Heart left ventricle (tissue), 16 donors: ENCODE measurements around the gene PSTPIP1. TPM values are rescaled to one million over a fixed set of nuclear protein-coding genes. Genes with fewer than 3 reads are reported as not detected.
A peak's percentile ranks its signal among the peaks of the same experiment; 100 is the strongest.

ENCODE experiments used
- ATAC-seq, 4 donors: fragments of 200-7000 bp; cut with Tn5 transposase; one replicate each; pipeline ENCODE4 v1.9.1; 2020 to 2022; ENCODE audit warnings: moderate library complexity in 4 of 4, mild to moderate bottlenecking in 3 of 4, moderate number of reproducible peaks in 1 of 4
- DNase-seq, 5 donors: peaks; one replicate each; pipeline ENCODE4 v3.0.0-alpha.2; 2020
- H3K27ac ChIP-seq, 12 donors: fragments of 200-600 bp; sonication (generic) in 4 of 12; one replicate each; pipeline versions ENCODE4 v1.5.0 to v1.8.0; 2016 to 2022; ENCODE audit warnings: mild to moderate bottlenecking in 2 of 12
- H3K27me3 ChIP-seq, 9 donors: fragments of 200-600 bp; sonication (generic) in 2 of 9; one replicate each; pipeline versions ENCODE4 v1.5.1 to v1.8.0; 2016 to 2022; ENCODE audit warnings: mild to moderate bottlenecking in 3 of 9
- H3K36me3 ChIP-seq, 9 donors: fragments of 200-600 bp; sonication (generic) in 2 of 9; one replicate each; pipeline versions ENCODE4 v1.5.0 to v1.8.0; 2018 to 2022; ENCODE audit warnings: mild to moderate bottlenecking in 2 of 9
- H3K4me1 ChIP-seq, 12 donors: fragments of 200-600 bp; sonication (generic) in 4 of 12; one replicate each; pipeline versions ENCODE4 v1.5.0 to v1.8.0; 2016 to 2022; ENCODE audit warnings: mild to moderate bottlenecking in 3 of 12
- H3K4me3 ChIP-seq, 12 donors: fragments of 200-600 bp; sonication (generic) in 4 of 12; one replicate each; pipeline versions ENCODE4 v1.5.0 to v1.8.0; 2017 to 2022; ENCODE audit warnings: mild to moderate bottlenecking in 9 of 12, moderate library complexity in 4 of 12
- H3K9me3 ChIP-seq, 12 donors: fragments of 200-600 bp; sonication (generic) in 4 of 12; one replicate each; pipeline versions ENCODE4 v1.5.0 to v1.8.0; 2016 to 2022; ENCODE audit warnings: mild to moderate bottlenecking in 1 of 12
- CTCF ChIP-seq, 12 donors: fragments of 200-600 bp; sonication (generic) in 4 of 12; IDR thresholded peaks; one replicate each; pipeline versions ENCODE4 v1.5.0 to v1.8.0; 2018 to 2022; ENCODE audit warnings: antibody characterized with exemption in 12 of 12, mild to moderate bottlenecking in 5 of 12
- POLR2A ChIP-seq, 2 donors: fragments of 450-650 bp; IDR thresholded peaks; one replicate each; pipeline ENCODE4 v1.6.1; 2017; ENCODE audit warnings: antibody characterized with exemption in 2 of 2, mild to moderate bottlenecking in 2 of 2, moderate library complexity in 2 of 2
- WGBS, 4 donors: extraction: QIAGEN DNeasy Blood & Tissue Kit in 2 of 4; methylation state at CpG; one replicate each; pipeline versions ENCODE4 v1.1.5 to v1.1.7; 2013 to 2018; 5-methylcytosine and 5-hydroxymethylcytosine counted together
- intact Hi-C, 10 donors: fragments of 100-400 bp; cut with DNase I; formaldehyde crosslinking; loops; one replicate each; pipeline versions ENCODE4 v1.11.1 to v1.14.2; 2022
- polyA plus RNA-seq, 2 donors: library from polyadenylated mRNA; stranded (reverse); fragments of 200-250 nt; gene quantifications; one replicate each; pipeline ENCODE4 v1.2.3, GENCODE V29; 2013
- total RNA-seq, 9 donors: library from RNA; depleted of rRNA in 2 of 9; stranded (reverse); fragments of >200 nt in 2 of 9; fragmentation: NEBNext Ultra II Directional in 3 of 9; extraction: Animal tissue kit (Norgen Biotek cat#: 25700) in 3 of 9; gene quantifications; one replicate each; pipeline versions ENCODE4 v1.1.0 to v1.2.4, GENCODE V29; 2016 to 2023
- donor health status: ischemic (EF 13 %, LVEDD 7.1; RV severe dilation, severe dysfunction).
- donor health status: healthy with polysubstance abuse.
- donor health status: DM: no; HTN: yes; CAD: no.
- donor health status: DM: no; HTN: no; CAD: no.
- donor health status: ischemic (EF 25% LVEDD 6.9; RV normal size, moderate dysfunction).
- donor health status: ischemic (EF 25% LVEDD 5.7; RV mildly dilated, moderate dysfunction).
- donor health status: healthy.
- donor health status: DM: yes; HTN: yes; CAD: no.
- donor health status: ischemic (EF 35%, LVEDD 5.7; RV mildly dilated, moderate dysfunction).
- donor health status: nonischemic (EF 11% LVEDD 7.7; RV severe dilation, severe dysfunction).
- donor health status: DM: yes; HTN: yes; CAD: no.
- donor health status: PGD.
- donor health status: ischemic (EF 29% LVEDD 5.4; RV normal size, mild dysfunction).
- donor health status: nonischemic (EF 23%, LVEDD 6.1; RV moderate dilation, normal function).

PSTPIP1 gene
- total and polyA plus RNA-seq, 11 donors, result 1.3 to 17.2 (median 2.9) TPM

GRCh38 chr15:77012868-77013267, 17.9 kb downstream of the PSTPIP1 start:
- Histone ChIP-seq H3K9me3 (no peaks in the 10 kb centered on the region), H3K4me1 (peaks cover 0 to 71% (median 3%) of the 10 kb centered on the region in 12 donors), H3K27me3 (no peaks in the 10 kb centered on the region), H3K36me3 (peaks cover 0 to 1% (median 0%) of the 10 kb centered on the region in 9 donors), H3K4me3 (peak overlapping the region in 1 of 12 donors; percentile 4), H3K27ac (peak overlapping the region in 1 of 12 donors; percentile 77)
- ATAC-seq (no peak), DNase-seq (peak in 1 of 5 donors; percentile 35)
- 60 to 72% (median 70%) methylated on average over 3 to 4 of the region's 4 CpGs for WGBS, 4 donors
- intact Hi-C loops, result no loop called here
- TF ChIP-seq CTCF (IDR thresholded peaks at IDR 0.05) (no peak), POLR2A (IDR thresholded peaks at IDR 0.05) (no peak)

GRCh38 chr15:77013776-77014131, 18.8 kb downstream of the PSTPIP1 start:
- intact Hi-C loops, result no loop called here
- peak in 1 of 4 donors; percentile 14 for ATAC-seq

GRCh38 chr15:77014132-77015081, 19.5 kb downstream of the PSTPIP1 start:
- intact Hi-C loops, result no loop called here
- DNase-seq, result peak in 3 of 5 donors; percentile 47 to 69 (median 62)
- peak in 3 of 4 donors; percentile 47 to 60 (median 48) for ATAC-seq
- Histone ChIP-seq H3K4me1 (peaks cover 0 to 81% (median 3%) of the 10 kb centered on the region in 12 donors), H3K36me3 (peaks cover 0 to 11% (median 0%) of the 10 kb centered on the region in 9 donors), H3K9me3 (no peaks in the 10 kb centered on the region), H3K27ac (peak overlapping the region in 1 of 12 donors; percentile 77), H3K4me3 (no peak overlapping the region), H3K27me3 (no peaks in the 10 kb centered on the region)
- 85 to 90% (median 89%) methylated on average over 22 to 23 of the region's 23 CpGs for WGBS, 4 donors
- TF ChIP-seq CTCF (IDR thresholded peaks at IDR 0.05) (no peak), POLR2A (IDR thresholded peaks at IDR 0.05) (no peak)

More at GRCh38 chr15:77013776-77014131, 18.8 kb downstream of the PSTPIP1 start:
- H3K36me3 ChIP-seq, result peaks cover 0 to 7% (median 0%) of the 10 kb centered on the region in 9 donors
- TF ChIP-seq POLR2A (IDR thresholded peaks at IDR 0.05) (no peak), CTCF (IDR thresholded peaks at IDR 0.05) (no peak)
- H3K27ac ChIP-seq, result peak overlapping the region in 1 of 12 donors; percentile 77
- no peaks in the 10 kb centered on the region for H3K27me3 ChIP-seq
- DNase-seq, result peak in 1 of 5 donors; percentile 72
- peak overlapping the region in 1 of 12 donors; percentile 4 for H3K4me3 ChIP-seq
- 73 to 85% (median 83%) methylated on average over 6 of the region's 6 CpGs for WGBS, 4 donors
- peaks cover 0 to 79% (median 3%) of the 10 kb centered on the region in 12 donors for H3K4me1 ChIP-seq
- no peaks in the 10 kb centered on the region for H3K9me3 ChIP-seq
